Fibroblast of lung (primary cell): ENCODE data around the gene TUBD1.

Source experiments
- CTCF ChIP-seq, 2 donors: IDR thresholded peaks in 1 of 2; conservative IDR thresholded peaks in 1 of 2; 1 replicate in 1 of 2; 2 replicates in 1 of 2; pipeline ENCODE4 v1.5.1; 2011 to 2012; ENCODE audit warnings: low read length in 2 of 2, control low read depth in 1 of 2, inconsistent platforms in 1 of 2, low read depth in 1 of 2, mild to moderate bottlenecking in 1 of 2
- EZH2 ChIP-seq: IDR thresholded peaks from 2 replicates; pipeline ENCODE4 v1.5.1; 2012; ENCODE audit warnings: low read length, control low read depth, mild to moderate bottlenecking; ENCODE audit errors: missing control alignments

GRCh38 chr17:59839651-59840328 is 53.0 kb downstream of the TUBD1 start:
- TF ChIP-seq CTCF (conservative IDR thresholded peaks at IDR 0.05 in 1 of 2, IDR thresholded peaks at IDR 0.05 in 1 of 2; ENCODE audit: low read depth in 1 of 2, low read length in 2 of 2) = no peak
- TF ChIP-seq EZH2 = no peak
